Psoas muscle (tissue), 8 donors: ENCODE measurements around the gene ZNF831. TPM values are rescaled to one million over a fixed set of nuclear protein-coding genes. Genes with fewer than 3 reads are reported as not detected.
A peak's percentile ranks its signal among the peaks of the same experiment; 100 is the strongest.

ENCODE experiments used
- ATAC-seq, 4 donors: fragments of 200-7000 bp; cut with Tn5 transposase; one replicate each; pipeline ENCODE4 v1.9.1; 2020; ENCODE audit warnings: moderate library complexity in 3 of 4, mild to moderate bottlenecking in 2 of 4
- DNase-seq, 2 donors: peaks; one replicate each; pipeline ENCODE4 v3.0.0-alpha.2; 2020
- H3K27ac ChIP-seq: fragments of 200-600 bp; one replicate; pipeline ENCODE4 v1.8.0; 2022
- H3K27me3 ChIP-seq, 3 donors: fragments of 200-600 bp in 1 of 3; one replicate each; pipeline versions ENCODE4 v1.6.1 to v1.8.0; 2013 to 2022; ENCODE audit warnings: low read length in 2 of 3, mild to moderate bottlenecking in 2 of 3, moderate library complexity in 1 of 3; ENCODE audit not compliant: insufficient read depth in 3 of 3
- H3K36me3 ChIP-seq, 2 donors: fragments of 200-600 bp in 1 of 2; one replicate each; pipeline versions ENCODE4 v1.6.1 to v1.8.0; 2013 to 2022; ENCODE audit warnings: low read depth in 1 of 2, mild to moderate bottlenecking in 1 of 2, moderate library complexity in 1 of 2; ENCODE audit not compliant: insufficient read depth in 1 of 2
- H3K4me1 ChIP-seq: fragments of 200-600 bp; one replicate; pipeline ENCODE4 v1.8.0; 2022
- H3K4me3 ChIP-seq: fragments of 200-600 bp; one replicate; pipeline ENCODE4 v1.8.0; 2022; ENCODE audit warnings: mild to moderate bottlenecking
- H3K9me3 ChIP-seq: fragments of 200-600 bp; one replicate; pipeline ENCODE4 v1.8.0; 2022
- CTCF ChIP-seq: fragments of 200-600 bp; IDR thresholded peaks from one replicate; pipeline ENCODE4 v1.8.0; 2022; ENCODE audit warnings: antibody characterized with exemption
- WGBS, 3 donors: extraction: QIAGEN DNeasy Blood & Tissue Kit; methylation state at CpG; one replicate each; pipeline versions ENCODE4 v1.1.6 to v1.1.7; 2013; 5-methylcytosine and 5-hydroxymethylcytosine counted together
- intact Hi-C, 2 donors: fragments of 100-400 bp; cut with DNase I; formaldehyde crosslinking; loops; one replicate each; pipeline versions ENCODE4 v1.11.0 to v1.14.2; 2022
- polyA plus RNA-seq, 3 donors: library from polyadenylated mRNA; stranded (reverse); fragments of 200-250 nt; gene quantifications; one replicate each; pipeline ENCODE4 v1.2.3, GENCODE V29; 2013
- total RNA-seq, 4 donors: library from RNA; stranded (reverse); fragmentation: NEBNext Ultra II Directional in 2 of 4; extraction: Animal tissue kit (Norgen Biotek cat#: 25700) in 2 of 4; gene quantifications; one replicate each; pipeline versions ENCODE4 v1.2.1 to v1.2.4, GENCODE V29; 2021 to 2023
- donor health status: healthy with polysubstance abuse.
- donor health status: DM: no; HTN: no; CAD: no; lungs with moderate emphysema.
- donor health status: Bipolar disorder and iron deficiency.
- donor health status: healthy.
- donor health status: DM: yes; HTN: yes; CAD: no.
- donor health status: DM: no; HTN: no; CAD: no.
- donor health status: DM: no; HTN: no; CAD: no.
- donor health status: DM: yes; HTN: yes; CAD: no.

The ZNF831 gene
- total and polyA plus RNA-seq, 7 donors = 0.01 to 0.08 (median 0.03) TPM; not detected in 1

DNA sequence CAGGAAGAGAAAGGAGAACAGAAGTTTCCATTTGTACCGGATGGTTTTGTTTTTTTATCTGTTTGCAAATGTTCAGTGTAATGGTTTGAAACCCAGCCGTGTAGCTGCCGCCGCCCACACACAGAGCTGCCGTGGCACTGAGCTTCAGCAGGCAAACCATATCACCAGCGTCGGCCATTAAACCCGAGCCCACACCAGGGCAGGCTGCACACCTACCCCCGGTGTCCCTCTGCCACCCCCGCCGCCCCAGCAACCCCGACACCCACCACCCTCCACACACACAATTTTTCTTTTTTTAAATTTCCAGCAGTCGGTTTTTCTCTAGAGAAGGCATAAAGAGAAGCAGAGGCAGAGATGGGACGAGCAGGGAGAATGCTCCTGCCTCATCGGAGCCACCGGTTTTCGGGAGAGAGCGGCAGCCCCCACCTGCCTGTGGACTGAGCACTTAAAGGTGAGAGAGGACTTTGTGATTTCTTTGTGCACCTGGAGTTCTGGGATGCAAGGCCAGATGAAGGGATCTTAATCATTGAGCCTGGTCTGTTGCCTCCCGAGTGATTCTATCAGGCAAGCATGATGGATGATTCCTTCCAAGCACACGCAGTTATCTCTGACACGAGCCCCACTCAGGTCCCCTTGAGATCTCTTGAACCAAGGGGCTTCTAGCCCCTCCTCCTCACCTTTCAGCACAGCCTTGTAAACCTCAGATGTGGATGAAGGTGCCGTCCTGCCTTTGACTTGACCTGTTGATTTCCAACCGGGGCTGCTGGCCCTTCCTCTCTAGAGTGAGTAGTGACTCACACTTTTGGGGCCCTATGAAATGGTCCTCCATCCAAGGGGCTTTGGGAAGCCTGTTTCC lies 17.5 kb upstream of the ZNF831 start:
- H3K9me3 ChIP-seq = no peaks in the 10 kb centered on the region
- peaks cover 11% of the 10 kb centered on the region for H3K4me1 ChIP-seq
- TF ChIP-seq CTCF = no peak
- H3K36me3 ChIP-seq = no peaks in the 10 kb centered on the region
- ATAC-seq = peak in 1 of 4 donors; percentile 27
- no peak for DNase-seq
- no peak overlapping the region for H3K27ac ChIP-seq
- no peak overlapping the region for H3K4me3 ChIP-seq
- intact Hi-C loops = no loop called here
- H3K27me3 ChIP-seq = no peaks in the 10 kb centered on the region
- 63 to 72% (median 66%) methylated on average over 23 of the region's 23 CpGs for WGBS, 3 donors

- intact Hi-C loops = no loop called here
- no peak for DNase-seq
- peak in 2 of 4 donors; percentile 28 to 36 for ATAC-seq
- H3K4me1 ChIP-seq = peaks cover 11% of the 10 kb centered on the region
- no peak overlapping the region for H3K27ac ChIP-seq
- WGBS, 3 donors = 24 to 33% (median 27%) methylated on average over 8 of the region's 8 CpGs
- no peaks in the 10 kb centered on the region for H3K9me3 ChIP-seq
- no peak overlapping the region for H3K4me3 ChIP-seq
- no peak for TF ChIP-seq CTCF
- no peaks in the 10 kb centered on the region for H3K27me3 ChIP-seq
- no peaks in the 10 kb centered on the region for H3K36me3 ChIP-seq
Observed at GRCh38 chr20:59146780-59147565, 16.6 kb upstream of the ZNF831 start.

GRCh38 chr20:59147586-59147985 lies 16.0 kb upstream of the ZNF831 start:
- TF ChIP-seq CTCF = no peak
- 73 to 82% (median 74%) methylated on average over 3 of the region's 3 CpGs for WGBS, 3 donors
- Histone ChIP-seq H3K27ac (no peak overlapping the region), H3K4me1 (peaks cover 13% of the 10 kb centered on the region), H3K27me3 (no peaks in the 10 kb centered on the region), H3K36me3 (no peaks in the 10 kb centered on the region), H3K9me3 (no peaks in the 10 kb centered on the region), H3K4me3 (no peak overlapping the region)
- DNase-seq (no peak), ATAC-seq (no peak)
- intact Hi-C loops = no loop called here

- Histone ChIP-seq H3K36me3 (no peaks in the 10 kb centered on the region), H3K27ac (no peak overlapping the region), H3K27me3 (no peaks in the 10 kb centered on the region), H3K9me3 (no peaks in the 10 kb centered on the region), H3K4me1 (peaks cover 23% of the 10 kb centered on the region), H3K4me3 (no peak overlapping the region)
- 85 to 89% (median 89%) methylated on average over 8 to 9 of the region's 9 CpGs for WGBS, 3 donors
- TF ChIP-seq CTCF = no peak
- ATAC-seq (no peak), DNase-seq (no peak)
- intact Hi-C loops = no loop called here
Observed at GRCh38 chr20:59148701-59149493, 14.7 kb upstream of the ZNF831 start.
